Measurements from ENCODE around the gene CMTM7. TPM values are rescaled to one million over a fixed set of nuclear protein-coding genes. Genes with fewer than 3 reads are reported as not detected.

The CMTM7 gene
- total and polyA plus RNA-seq, 9 of the 15 experiments (the other 6 are each of a cell fraction or from before 2014, with no cell fraction given): 0.03 to 1.6 (median 0.42) TPM; not detected in 4

- in situ Hi-C loops (cut with MboI) (no loop called here), intact Hi-C loops (cut with micrococcal nuclease) (no loop called here)
- 0% methylated on average over 2 of the region's 2 CpGs for WGBS (ENCODE audit: insufficient coverage, low coverage, missing lambda C conversion rate)
- no peaks in the 10 kb centered on the region for H3K79me2 ChIP-seq (ENCODE audit: control insufficient read depth, insufficient read depth, low read length)
- H3K9me3 ChIP-seq (replicated peaks; ENCODE audit: control insufficient read depth, insufficient read depth, low read depth, low read length): no peaks in the 10 kb centered on the region
- H3K4me2 ChIP-seq (ENCODE audit: insufficient read depth, low read length): no peak overlapping the region
- no peak for FAIRE-seq
- H3K4me1 ChIP-seq (replicated peaks in 1 of 2; ENCODE audit: control insufficient read depth in 2 of 2, insufficient read depth in 2 of 2, low read length in 2 of 2): no peaks in the 10 kb centered on the region
- H3K4me3 ChIP-seq: no peak overlapping the region
- no TSS peak for BruUV-seq (replicated peaks)
- no peak overlapping the region for H3K27ac ChIP-seq (ENCODE audit: extremely low read depth, low read depth, low read length)
- POLR2A ChIA-PET: no interaction called here
- DNase-seq (ENCODE audit: extremely low read depth in 1 of 4, low spot score in 3 of 4): no peak
- H3K36me3 ChIP-seq (ENCODE audit: control insufficient read depth, insufficient read depth, low read length): no peaks in the 10 kb centered on the region
- H4K20me1 ChIP-seq (replicated peaks; ENCODE audit: control insufficient read depth, insufficient read depth, low read length): no peaks in the 10 kb centered on the region
- TF ChIP-seq CSDE1 (IDR thresholded peaks at IDR 0.05) (no peak), ELF1 (tag; IDR thresholded peaks at IDR 0.05) (no peak), ZBTB1 (CRISPR knock-in tag; IDR thresholded peaks at IDR 0.05; ENCODE audit: borderline replicate concordance, low read depth) (no peak), NCOA4 (IDR thresholded peaks at IDR 0.05; ENCODE audit: partially characterized antibody) (no peak), ZNF280B (CRISPR knock-in tag; IDR thresholded peaks at IDR 0.05) (no peak), UBTF (IDR thresholded peaks at IDR 0.05; ENCODE audit: borderline replicate concordance in 1 of 2, low read depth in 2 of 2, low read length in 2 of 2) (no peak), BDP1 (IDR thresholded peaks at IDR 0.05; ENCODE audit: insufficient read depth, insufficient read length) (no peak), CEBPB (tag; IDR thresholded peaks at IDR 0.05) (no peak), TARDBP (IDR thresholded peaks at IDR 0.05) (no peak), ZBTB49 (CRISPR knock-in tag; IDR thresholded peaks at IDR 0.05; ENCODE audit: borderline replicate concordance) (no peak), ZNF551 (CRISPR knock-in tag; IDR thresholded peaks at IDR 0.05) (no peak), RNF219 (CRISPR knock-in tag; IDR thresholded peaks at IDR 0.05) (no peak), IRF1 (CRISPR knock-in tag; IDR thresholded peaks at IDR 0.05; ENCODE audit: borderline replicate concordance) (no peak), ZNF239 (CRISPR knock-in tag; IDR thresholded peaks at IDR 0.05) (no peak)
- no peaks in the 10 kb centered on the region for H3K9me1 ChIP-seq (ENCODE audit: control insufficient read depth, insufficient read depth, low read length)
- no peak overlapping the region for H3K9ac ChIP-seq (ENCODE audit: insufficient read depth in 1 of 2, low read depth in 2 of 2, low read length in 2 of 2)
- no peak overlapping the region for H2AFZ ChIP-seq (ENCODE audit: low read depth, low read length)
- peaks cover 3% of the 10 kb centered on the region in 2 experiments; a peak in 1 of 5 replicates for H3K27me3 ChIP-seq (ENCODE audit: control insufficient read depth in 2 of 2, insufficient read depth in 2 of 2, low read length in 2 of 2)
- CTCF ChIA-PET (ENCODE audit: low intra/inter-chr PET ratio): no interaction called here
- no peak for ATAC-seq
Observed at GRCh38 chr3:32349184-32349583, 42.5 kb upstream of the CMTM7 start.

All from K562 (cell line).